GM13976 (cell line): ENCODE results near the gene TSC22D2.

Source experiments
- DNase-seq: peaks from one replicate; pipeline ENCODE4 v3.0.0; 2012; ENCODE audit warnings: low spot score
- CTCF ChIP-seq: IDR thresholded peaks from 2 replicates; pipeline ENCODE4 v1.5.1; 2012; ENCODE audit warnings: borderline replicate concordance, mild to moderate bottlenecking; ENCODE audit not compliant: insufficient read depth; ENCODE audit errors: extremely low read depth, missing control alignments, control extremely low read depth
- in situ Hi-C: fragments of 300-500 bp; cut with MboI; formaldehyde crosslinking; loops from one replicate; pipeline ENCODE4 v1.12.0; 2022; ENCODE audit warnings: low sequenced_read_pairs, mixed read lengths, inconsistent platforms; ENCODE audit not compliant: unreplicated experiment

TSC22D2 gene

GRCh38 chr3:150410311-150411105 lies 2.4 kb downstream of the TSC22D2 start:
- peak; percentile 26 for DNase-seq
- TF ChIP-seq CTCF: no peak
- in situ Hi-C loops: no loop called here

GRCh38 chr3:150411106-150411460 lies 3.0 kb downstream of the TSC22D2 start:
- no peak for TF ChIP-seq CTCF
- in situ Hi-C loops: no loop called here
- peak; percentile 10 for DNase-seq

GRCh38 chr3:150411546-150411945 lies 3.4 kb downstream of the TSC22D2 start:
- TF ChIP-seq CTCF: no peak
- in situ Hi-C loops: no loop called here
- no peak for DNase-seq

GRCh38 chr3:150411976-150412375 lies 3.9 kb downstream of the TSC22D2 start:
- in situ Hi-C loops: no loop called here
- no peak for TF ChIP-seq CTCF
- DNase-seq: no peak

GRCh38 chr3:150412561-150413231 lies 4.6 kb downstream of the TSC22D2 start:
- DNase-seq: peak; percentile 28

GRCh38 chr3:150414258-150414657 lies 6.2 kb downstream of the TSC22D2 start:
- no peak for DNase-seq
- in situ Hi-C loops: no loop called here
- TF ChIP-seq CTCF: no peak

More at GRCh38 chr3:150412561-150413231, 4.6 kb downstream of the TSC22D2 start:
- no peak for TF ChIP-seq CTCF
- in situ Hi-C loops: no loop called here

GRCh38 chr3:150414959-150415358 lies 6.9 kb downstream of the TSC22D2 start:
- DNase-seq: no peak
- in situ Hi-C loops: no loop called here
- no peak for TF ChIP-seq CTCF
